ENCODE data around the gene PCCA.

PCCA gene

DNA sequence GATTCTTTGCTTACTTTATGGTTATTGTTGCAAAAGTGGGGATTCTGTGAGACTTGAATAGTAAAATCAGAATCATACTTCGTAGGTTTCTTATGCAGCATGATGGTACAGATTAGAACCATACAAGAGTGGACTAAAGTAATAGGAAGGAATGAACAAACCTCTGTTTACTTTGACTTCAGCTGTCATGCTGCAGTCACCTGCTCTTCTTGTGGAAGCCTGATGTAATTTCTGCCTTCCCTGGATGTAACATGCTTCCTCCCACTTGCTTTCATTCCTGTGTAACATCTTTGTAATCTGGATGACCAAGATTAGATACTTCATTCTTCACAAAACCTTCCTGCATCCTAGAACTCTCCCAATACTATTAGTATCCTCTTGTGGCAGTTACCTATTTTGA is 235.0 kb downstream of the PCCA start:
- no peak overlapping the region for H3K4me3 ChIP-seq (replicated peaks; ENCODE audit: low read depth, low read length)
- TF ChIP-seq, protein P1, sequence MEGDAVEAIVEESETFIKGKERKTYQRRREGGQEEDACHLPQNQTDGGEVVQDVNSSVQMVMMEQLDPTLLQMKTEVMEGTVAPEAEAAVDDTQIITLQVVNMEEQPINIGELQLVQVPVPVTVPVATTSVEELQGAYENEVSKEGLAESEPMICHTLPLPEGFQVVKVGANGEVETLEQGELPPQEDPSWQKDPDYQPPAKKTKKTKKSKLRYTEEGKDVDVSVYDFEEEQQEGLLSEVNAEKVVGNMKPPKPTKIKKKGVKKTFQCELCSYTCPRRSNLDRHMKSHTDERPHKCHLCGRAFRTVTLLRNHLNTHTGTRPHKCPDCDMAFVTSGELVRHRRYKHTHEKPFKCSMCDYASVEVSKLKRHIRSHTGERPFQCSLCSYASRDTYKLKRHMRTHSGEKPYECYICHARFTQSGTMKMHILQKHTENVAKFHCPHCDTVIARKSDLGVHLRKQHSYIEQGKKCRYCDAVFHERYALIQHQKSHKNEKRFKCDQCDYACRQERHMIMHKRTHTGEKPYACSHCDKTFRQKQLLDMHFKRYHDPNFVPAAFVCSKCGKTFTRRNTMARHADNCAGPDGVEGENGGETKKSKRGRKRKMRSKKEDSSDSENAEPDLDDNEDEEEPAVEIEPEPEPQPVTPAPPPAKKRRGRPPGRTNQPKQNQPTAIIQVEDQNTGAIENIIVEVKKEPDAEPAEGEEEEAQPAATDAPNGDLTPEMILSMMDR (IDR thresholded peaks at IDR 0.05; ENCODE audit: low read depth, low read length, missing control alignments): no peak

DNA sequence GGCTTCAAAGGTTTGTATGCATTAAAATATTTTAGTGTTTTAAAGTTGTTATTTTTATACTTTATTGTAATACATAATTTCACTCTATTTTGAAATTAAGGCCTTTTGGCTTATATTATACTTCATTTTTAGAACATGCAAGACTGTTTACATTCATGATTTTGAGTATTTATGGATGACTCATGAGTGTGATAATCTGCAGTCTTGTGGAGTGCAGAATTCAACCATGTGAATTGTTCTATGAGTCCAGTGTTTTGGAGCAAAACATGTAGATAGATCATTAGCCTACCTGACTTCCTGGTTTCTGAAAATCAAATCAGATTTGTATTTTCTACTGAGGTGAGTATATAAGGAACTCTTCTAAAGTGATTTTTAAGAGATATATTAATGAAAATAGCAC is 241.8 kb downstream of the PCCA start:
- DNase-seq (ENCODE audit: extremely low read depth, low read depth): no peak
- TF ChIP-seq, protein P1 (IDR thresholded peaks at IDR 0.05; ENCODE audit: low read depth, low read length, missing control alignments): no peak
- no peak overlapping the region for H3K4me3 ChIP-seq (replicated peaks; ENCODE audit: low read depth, low read length)

More for the DNA sequence above, 235.0 kb downstream of the PCCA start:
- no peak for DNase-seq (ENCODE audit: extremely low read depth, low read depth)

DNA sequence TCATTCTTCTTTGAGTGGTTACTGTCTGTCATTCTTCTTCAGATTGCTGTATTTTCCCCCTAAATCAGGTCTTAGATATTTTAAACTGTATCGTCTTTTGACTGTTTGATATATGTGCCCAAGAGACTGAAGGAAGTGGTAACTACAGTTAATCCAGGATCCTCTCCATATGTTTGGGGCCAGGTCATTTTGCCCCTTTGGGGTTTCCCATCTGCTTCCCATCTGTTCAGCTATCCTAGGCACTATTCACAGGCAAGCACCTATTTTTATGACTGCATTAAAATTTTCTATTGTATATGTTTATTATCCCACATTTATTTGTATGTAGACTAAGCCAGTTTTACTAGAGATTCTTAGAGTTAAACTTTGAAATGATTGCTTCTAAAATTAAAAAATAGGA is 244.2 kb downstream of the PCCA start:
- DNase-seq (ENCODE audit: extremely low read depth, low read depth): peak; percentile 50
- H3K4me3 ChIP-seq (replicated peaks; ENCODE audit: low read depth, low read length): no peak overlapping the region
- TF ChIP-seq, protein P1 (IDR thresholded peaks at IDR 0.05; ENCODE audit: low read depth, low read length, missing control alignments): no peak

DNA sequence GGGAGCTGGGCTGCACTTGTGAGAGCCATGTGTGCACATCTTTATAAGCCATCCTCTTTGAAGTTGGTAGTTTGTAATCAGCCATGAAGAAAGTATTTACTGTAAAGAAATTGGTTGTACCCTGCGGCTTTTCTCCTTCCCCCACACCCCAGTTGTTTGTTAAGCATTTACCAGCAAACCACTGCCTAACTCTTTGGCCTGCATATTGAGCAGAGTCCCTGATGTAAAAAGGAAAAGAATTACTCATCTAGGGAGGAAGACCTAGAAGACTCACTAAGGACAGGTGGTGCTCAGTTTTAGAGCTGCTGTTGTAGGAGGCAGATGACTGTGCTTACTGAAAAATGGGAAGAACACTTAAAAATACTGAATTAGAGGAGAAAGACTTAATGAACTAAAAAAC is 245.3 kb downstream of the PCCA start:
- H3K4me3 ChIP-seq (replicated peaks; ENCODE audit: low read depth, low read length): no peak overlapping the region
- TF ChIP-seq, protein P1 (IDR thresholded peaks at IDR 0.05; ENCODE audit: low read depth, low read length, missing control alignments): no peak
- DNase-seq (ENCODE audit: extremely low read depth, low read depth): no peak

DNA sequence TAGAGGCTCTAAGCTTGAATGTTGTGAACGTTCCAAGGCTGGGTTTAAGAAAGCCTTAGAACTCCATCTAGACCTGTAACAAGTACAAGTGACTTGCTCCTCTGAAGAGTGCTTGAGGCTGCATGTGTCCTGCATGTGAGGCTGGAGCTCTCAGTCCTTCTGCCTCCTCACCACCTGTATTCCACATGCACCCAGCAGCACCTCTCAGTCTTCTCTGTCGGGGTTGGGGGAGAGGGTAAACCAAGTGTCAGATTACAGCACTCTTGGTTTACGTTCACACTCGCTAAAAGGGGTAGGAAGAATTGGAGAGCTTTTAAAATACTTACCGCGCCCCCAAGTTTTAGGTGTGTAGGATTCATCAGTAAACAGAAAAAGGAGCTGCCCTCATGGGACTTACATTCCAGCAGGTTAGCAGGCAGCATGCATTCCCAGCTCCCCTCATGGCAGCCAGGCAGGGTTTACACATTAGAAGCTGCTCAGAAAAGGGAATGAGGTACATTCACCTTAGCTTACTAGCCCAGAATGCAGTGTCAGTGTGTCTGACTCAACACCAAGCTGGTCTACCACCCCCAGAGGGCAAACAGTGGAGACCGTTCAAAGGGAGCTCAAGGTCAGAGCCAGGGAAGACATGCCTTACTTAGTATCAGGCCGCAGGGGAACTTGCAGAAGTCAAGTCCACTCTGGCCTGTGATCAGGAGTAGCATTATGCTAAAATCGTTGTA is 248.1 kb downstream of the PCCA start:
- DNase-seq (ENCODE audit: extremely low read depth, low read depth): no peak
- TF ChIP-seq, protein P1 (IDR thresholded peaks at IDR 0.05; ENCODE audit: low read depth, low read length, missing control alignments): no peak
- H3K4me3 ChIP-seq (replicated peaks; ENCODE audit: low read depth, low read length): no peak overlapping the region

DNA sequence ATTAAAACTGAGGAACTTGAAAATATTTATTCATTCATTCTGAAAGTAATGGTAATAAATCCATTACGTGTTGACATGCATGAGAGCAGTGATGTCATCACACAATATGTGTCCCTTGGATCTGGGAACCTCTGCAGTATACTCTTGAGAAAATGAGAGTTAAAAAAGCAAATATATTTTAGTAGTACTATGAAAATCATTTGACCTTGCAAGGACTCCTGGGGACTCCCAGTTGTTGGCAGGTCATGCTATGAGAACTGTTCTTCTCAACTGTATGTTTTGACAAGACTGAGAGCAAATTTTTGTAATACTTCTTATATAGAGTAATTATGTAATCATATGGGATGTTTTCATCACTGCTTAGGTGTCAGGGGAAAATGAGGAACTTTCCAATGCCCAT is 249.4 kb downstream of the PCCA start:
- DNase-seq (ENCODE audit: extremely low read depth, low read depth): no peak
- no peak overlapping the region for H3K4me3 ChIP-seq (replicated peaks; ENCODE audit: low read depth, low read length)
- TF ChIP-seq, protein P1 (IDR thresholded peaks at IDR 0.05; ENCODE audit: low read depth, low read length, missing control alignments): no peak
